ENCODE results near the gene ADAM11.
"Not testable (repeated sequence)": the region's sequence is repeated elsewhere in the genome, so short reads cannot be mapped to it uniquely, and the experiment has no call there.

ADAM11 gene

GRCh38 chr17:44794851-44795413, 36.1 kb downstream of the ADAM11 start:
- DNase-seq (ENCODE audit: extremely low read depth in 1 of 2, low read depth in 1 of 2): no peak

GRCh38 chr17:44795421-44795820, 36.6 kb downstream of the ADAM11 start:
- DNase-seq (ENCODE audit: extremely low read depth in 1 of 2, low read depth in 1 of 2): no peak

DNA sequence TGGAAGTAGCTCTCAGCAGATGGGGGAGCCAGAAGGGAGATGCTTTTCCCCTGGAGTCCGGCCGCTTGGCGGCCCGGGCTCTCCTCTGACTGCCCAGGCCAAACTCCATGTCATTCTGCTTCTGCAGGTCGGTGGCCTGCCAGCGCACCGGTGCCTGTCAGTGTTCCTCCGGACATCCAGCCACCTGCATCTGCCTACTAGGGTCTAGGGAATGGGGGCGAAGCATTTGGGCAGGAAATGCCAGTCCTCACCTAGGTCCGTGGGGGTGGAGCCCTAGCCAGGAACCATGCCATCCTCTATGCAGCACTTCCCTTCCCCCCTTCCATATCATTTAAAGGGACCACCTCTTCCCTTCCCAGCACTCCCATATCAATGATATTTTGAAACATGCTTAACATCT, 37.1 kb downstream of the ADAM11 start:
- DNase-seq (ENCODE audit: extremely low read depth in 1 of 2, low read depth in 1 of 2): no peak

DNA sequence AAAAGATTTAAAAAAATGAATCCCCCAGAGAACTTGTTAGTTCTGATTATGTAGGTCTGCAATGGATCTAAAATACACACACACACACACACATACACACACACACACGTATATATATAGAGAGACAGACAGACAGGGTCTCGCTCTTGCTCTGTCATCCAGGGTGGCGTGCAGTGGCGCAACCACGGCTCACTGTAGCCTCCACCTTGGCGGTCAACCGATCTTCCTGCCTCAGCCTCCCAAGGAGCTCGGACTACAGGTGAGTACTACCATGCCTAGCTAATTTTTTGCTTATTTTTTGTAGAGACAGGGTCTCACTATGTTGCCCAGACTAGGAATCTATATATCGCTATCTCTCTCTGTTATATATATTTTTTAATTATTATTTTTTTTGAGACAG, 37.9 kb downstream of the ADAM11 start:
- DNase-seq (ENCODE audit: extremely low read depth in 1 of 2, low read depth in 1 of 2): no peak

GRCh38 chr17:44797802-44798201, 39.0 kb downstream of the ADAM11 start:
- DNase-seq (ENCODE audit: extremely low read depth in 1 of 2, low read depth in 1 of 2): no peak

GRCh38 chr17:44798356-44798755, 39.6 kb downstream of the ADAM11 start:
- DNase-seq (ENCODE audit: extremely low read depth in 1 of 2, low read depth in 1 of 2): no peak

DNA sequence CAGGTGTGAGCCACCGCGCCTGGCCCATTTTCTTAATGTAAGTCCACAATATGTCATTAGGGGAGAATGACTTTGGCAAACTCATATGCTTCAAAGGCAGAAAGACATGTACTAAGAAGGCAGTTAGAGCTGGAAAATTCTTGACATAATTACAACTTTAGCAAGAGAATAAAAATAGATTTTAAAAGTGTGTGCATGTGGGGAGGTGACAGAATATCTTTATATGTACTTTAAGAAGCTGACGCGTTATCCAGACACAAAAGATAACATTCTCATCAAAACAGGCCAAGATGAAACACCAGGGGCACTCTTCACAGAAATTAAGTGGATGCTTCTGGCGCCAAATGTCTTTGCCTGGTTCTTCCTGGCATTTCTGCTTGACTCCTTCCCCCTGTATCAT, 43.1 kb downstream of the ADAM11 start:
- no peak for DNase-seq (ENCODE audit: extremely low read depth in 1 of 2, low read depth in 1 of 2)

- DNase-seq (ENCODE audit: extremely low read depth in 1 of 2, low read depth in 1 of 2): no peak
Observed at GRCh38 chr17:44804302-44805089, 45.7 kb downstream of the ADAM11 start.

DNA sequence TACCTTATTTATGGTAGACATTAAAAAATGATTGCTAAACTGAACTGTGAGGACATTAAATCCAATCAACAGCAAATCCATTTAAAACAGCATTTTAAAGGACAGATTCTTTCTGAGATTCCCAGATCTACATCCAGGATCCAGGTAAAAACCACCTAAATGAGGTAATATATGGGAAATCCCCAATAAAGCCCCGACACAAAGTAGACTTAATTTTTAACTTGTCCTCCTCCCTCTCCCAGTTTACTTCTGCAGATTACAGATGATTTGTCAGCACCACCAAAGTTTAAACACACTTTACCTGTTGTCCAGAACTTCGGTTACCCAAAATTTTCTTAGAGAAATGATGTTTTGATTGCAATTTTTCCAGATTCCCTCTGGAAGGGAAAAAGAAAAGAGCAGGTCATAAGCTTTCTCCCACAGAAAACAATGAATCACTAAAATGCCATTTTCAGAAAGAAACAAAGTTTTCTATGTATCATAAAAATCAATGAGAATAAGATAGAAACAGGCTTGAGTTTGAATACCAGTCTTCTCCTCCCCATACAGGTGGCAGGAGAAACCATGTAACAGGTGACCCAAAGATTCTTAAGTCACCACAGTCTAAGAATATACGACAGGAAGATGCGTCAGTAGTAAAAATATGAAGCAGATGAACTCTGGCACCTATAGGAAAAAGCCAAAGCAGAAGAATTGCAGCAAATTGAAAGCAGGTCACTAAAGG, 48.5 kb downstream of the ADAM11 start:
- DNase-seq (ENCODE audit: extremely low read depth in 1 of 2, low read depth in 1 of 2): no peak

- no peak for DNase-seq (ENCODE audit: extremely low read depth in 1 of 2, low read depth in 1 of 2)
Observed at GRCh38 chr17:44807817-44808155, 49.0 kb downstream of the ADAM11 start.

DNA sequence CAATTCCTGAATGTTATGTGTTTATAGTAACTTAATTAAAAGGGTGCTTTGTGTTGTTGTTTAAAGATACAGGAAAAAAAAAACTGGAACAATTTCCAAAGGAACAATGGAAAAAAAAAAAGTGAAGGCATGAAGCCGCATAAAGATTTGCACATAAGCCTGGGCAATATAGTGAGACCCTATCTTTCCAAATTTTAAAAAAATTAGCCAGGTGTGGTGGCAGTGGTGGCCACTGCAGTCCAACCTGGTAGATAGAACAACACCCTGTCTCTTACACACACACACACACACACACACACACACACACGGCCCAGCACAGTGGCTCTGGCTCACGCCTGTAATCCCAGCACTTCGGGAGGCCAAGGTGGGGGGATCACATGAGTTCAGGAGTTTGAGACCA, 49.4 kb downstream of the ADAM11 start:
- DNase-seq (ENCODE audit: extremely low read depth in 1 of 2, low read depth in 1 of 2): no peak

GRCh38 chr17:44808656-44809388, 50.0 kb downstream of the ADAM11 start:
- not testable (repeated sequence) for DNase-seq (ENCODE audit: extremely low read depth in 1 of 2, low read depth in 1 of 2)

DNA sequence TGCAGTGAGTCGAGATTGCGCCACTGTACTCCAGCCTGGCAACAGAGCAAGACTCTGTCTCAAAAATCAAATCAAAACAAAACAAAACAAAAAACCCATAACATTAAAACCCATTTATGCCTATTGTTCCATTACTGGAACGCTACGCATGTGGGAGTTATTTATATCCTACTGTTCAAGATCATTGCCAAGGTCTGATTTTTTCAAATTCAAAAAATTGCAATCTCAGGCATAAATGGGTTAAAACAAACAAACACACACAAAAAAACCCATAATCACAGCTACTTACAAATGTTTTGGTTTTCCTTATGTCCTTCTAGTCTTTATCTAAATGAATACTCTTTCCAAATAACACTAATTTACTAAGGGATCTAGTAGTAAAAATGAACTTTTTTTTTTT, 53.5 kb downstream of the ADAM11 start:
- no peak for DNase-seq (ENCODE audit: extremely low read depth in 1 of 2, low read depth in 1 of 2)

DNA sequence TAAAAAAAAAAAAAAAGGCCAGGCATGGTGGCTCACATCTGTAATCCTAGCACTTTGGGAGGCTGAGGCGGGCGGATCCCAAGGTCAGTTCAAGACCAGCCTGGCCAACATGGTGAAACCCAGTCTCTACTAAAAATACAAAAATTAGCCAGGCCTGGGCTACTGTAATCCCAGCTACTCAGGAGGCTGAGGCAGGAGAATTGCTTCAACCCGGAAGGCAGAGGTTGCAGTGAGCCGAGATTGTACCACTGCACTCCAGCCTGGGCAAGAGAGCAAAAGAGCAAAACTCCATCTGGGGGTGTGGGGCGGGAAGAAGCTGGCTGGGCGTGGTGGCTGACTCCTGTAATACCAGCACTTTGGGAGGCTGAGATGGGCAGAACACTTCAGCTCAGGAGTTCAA, 59.7 kb downstream of the ADAM11 start:
- not testable (repeated sequence) for DNase-seq (ENCODE audit: extremely low read depth in 1 of 2, low read depth in 1 of 2)

- DNase-seq (ENCODE audit: extremely low read depth in 1 of 2, low read depth in 1 of 2): no peak
Observed at GRCh38 chr17:44820631-44821212, 61.9 kb downstream of the ADAM11 start.

GRCh38 chr17:44825236-44825635, 66.4 kb downstream of the ADAM11 start:
- DNase-seq (ENCODE audit: extremely low read depth in 1 of 2, low read depth in 1 of 2): not testable (repeated sequence)

- DNase-seq (ENCODE audit: extremely low read depth in 1 of 2, low read depth in 1 of 2): no peak
Observed at GRCh38 chr17:44826123-44826790, 67.5 kb downstream of the ADAM11 start.

DNA sequence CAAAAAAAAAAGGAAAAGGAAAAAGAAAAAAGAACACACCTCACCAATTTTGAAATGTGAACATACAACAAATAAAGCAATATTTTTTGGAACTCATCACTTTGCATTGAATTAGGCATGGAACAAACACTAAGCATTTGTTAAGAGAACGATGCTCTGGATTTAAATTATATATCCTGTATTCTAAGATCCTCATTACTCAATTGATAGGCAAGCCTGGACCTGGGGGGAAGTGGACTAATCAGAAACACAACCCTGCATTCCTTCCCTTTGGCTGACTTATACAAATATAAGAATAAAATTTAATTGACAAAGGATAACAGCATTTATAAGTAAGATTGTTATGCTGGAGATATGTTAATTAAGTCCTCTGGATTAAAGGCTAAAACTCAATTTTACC, 69.1 kb downstream of the ADAM11 start:
- no peak for DNase-seq (ENCODE audit: extremely low read depth in 1 of 2, low read depth in 1 of 2)

- no peak for DNase-seq (ENCODE audit: extremely low read depth in 1 of 2, low read depth in 1 of 2)
Observed at GRCh38 chr17:44828919-44829522, 70.2 kb downstream of the ADAM11 start.
